ENCODE measurements around the gene MAP4K2.

- TF ChIP-seq CTCF (IDR thresholded peaks at IDR 0.05) (no peak), POLR2A (IDR thresholded peaks at IDR 0.05) (no peak)
These were observed 2.5 kb upstream of the MAP4K2 start for GRCh38 chr11:64805481-64805880.

Data from uterus (tissue), 2 donors.